NCI-H187 (cell line): ENCODE results near the gene TSPAN15.
"Not testable (repeated sequence)": the region's sequence is repeated elsewhere in the genome, so short reads cannot be mapped to it uniquely, and the experiment has no call there.

ENCODE experiments used
- DNase-seq, 2 experiments: peaks; one replicate each; lab custom pipeline; 2025; lab: John Stamatoyannopoulos, UW

Gene TSPAN15

DNA sequence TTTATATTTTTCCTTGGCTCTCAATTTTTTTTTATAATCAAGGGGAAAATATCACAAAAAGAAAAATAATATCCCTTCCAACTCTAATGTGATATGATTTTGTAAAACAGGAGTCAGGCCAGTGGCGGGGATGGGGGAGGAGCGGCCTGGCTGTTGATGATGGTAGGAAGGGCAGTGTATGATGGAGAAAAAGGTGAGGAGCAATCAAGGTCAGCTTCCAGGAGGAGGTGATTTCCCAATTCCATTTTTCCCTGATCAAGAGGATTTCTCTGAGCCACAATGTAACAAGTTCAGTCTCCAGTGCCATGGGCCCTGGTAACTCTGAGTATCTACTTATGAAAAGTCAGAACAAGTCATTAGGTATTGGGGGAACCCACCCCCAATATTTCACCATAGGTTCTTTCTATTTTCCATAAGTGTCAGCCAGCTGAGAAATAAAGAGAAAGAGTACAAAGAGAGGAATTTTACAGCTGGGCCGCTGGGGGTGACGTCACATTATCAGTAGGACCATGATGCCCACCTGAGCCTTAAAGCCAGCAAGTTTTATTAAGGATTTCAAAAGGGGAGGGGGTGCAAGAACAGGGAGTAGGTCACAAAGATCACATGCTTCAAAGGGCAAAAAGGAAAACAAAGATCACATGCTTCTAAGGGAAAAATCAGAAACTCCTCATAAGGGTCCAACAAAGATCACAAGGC lies 37.0 kb downstream of the TSPAN15 start:
- DNase-seq: not testable (repeated sequence)

DNA sequence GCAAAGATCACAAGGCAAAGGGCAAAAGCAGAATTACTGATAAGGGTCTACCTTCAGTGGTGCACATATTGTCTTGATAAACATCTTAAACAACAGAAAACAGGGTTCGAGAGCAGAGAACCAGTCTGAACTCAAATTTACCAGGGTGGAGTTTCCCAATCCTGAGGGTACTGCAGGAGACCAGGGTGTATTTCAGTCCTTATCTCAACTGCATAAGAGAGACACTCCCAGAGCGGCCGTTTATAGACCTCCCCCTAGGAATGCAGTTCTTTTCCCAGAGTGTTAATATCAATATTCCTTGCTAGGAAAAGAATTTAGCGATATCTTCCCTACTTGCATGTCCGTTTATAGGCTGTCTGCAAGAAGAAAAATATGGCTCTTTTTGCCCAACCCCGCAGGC lies 37.6 kb downstream of the TSPAN15 start:
- DNase-seq: not testable (repeated sequence)

DNA sequence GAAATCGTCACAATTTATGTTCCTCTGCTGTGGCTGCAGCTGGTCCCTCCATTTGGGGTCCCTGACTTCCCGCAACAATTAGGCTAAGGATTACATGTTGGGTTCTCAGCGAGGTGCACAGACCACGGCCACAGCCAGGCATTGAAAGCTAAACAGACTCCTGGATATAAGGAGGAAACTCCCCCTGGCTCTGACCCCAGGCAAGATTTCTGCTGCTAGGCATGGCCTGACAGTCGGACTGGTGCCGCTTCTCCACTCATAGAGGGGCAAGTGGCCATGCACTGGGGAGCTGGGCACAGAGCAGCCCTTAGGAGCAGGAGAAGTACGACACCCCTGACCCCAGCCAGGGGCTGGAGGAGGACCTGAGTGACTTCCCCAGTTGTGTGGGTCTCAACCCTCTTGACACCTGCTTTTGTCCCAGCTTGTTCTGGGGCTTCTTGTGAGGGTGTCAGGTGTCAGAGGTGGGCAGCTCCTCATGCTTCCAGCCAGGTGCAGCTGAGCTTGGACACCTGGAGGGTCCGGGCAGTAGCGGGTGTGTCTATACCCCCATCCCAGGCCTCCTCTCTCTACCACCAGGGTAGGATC lies 38.3 kb downstream of the TSPAN15 start:
- no peak for DNase-seq

DNA sequence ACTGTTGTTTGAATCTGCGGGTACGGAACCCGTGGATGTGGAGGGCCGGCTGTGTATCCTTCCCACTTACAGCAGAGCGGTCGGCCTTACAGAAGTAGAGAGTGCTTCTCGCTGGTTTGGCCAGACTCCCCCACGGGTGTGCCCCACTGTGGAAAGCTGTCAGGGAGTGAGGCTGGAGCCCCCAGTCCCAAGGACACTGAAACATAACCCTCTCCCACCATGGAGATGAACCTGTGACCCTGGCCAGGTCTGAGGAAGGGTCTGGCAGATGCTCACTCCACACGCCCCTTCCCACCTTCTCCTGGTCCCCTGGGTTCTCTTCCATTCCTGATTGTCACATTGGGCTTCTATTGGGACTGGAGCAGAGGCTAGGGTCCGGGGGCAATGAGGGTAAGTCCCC lies 39.6 kb downstream of the TSPAN15 start:
- no peak for DNase-seq

DNA sequence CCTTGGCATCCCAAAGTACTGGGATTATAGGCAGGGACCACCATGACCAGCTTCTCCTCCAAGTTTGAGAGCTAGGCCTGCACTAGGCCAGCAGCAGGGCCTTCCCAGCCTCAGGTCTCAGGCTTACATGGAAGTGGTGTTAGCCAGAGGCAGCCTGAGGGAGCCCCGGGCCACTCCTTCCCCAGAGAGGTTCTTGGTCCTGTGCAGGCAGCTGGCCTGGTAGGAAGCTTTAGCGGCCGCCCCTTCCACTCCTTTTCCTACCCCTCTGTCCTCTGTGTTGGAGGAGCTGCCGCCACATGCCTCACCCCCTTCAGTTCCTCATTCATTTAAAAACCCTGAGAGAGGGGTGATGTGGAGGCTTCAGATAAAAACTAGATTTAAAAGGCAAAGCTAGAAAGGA lies 40.3 kb downstream of the TSPAN15 start:
- no peak for DNase-seq

DNA sequence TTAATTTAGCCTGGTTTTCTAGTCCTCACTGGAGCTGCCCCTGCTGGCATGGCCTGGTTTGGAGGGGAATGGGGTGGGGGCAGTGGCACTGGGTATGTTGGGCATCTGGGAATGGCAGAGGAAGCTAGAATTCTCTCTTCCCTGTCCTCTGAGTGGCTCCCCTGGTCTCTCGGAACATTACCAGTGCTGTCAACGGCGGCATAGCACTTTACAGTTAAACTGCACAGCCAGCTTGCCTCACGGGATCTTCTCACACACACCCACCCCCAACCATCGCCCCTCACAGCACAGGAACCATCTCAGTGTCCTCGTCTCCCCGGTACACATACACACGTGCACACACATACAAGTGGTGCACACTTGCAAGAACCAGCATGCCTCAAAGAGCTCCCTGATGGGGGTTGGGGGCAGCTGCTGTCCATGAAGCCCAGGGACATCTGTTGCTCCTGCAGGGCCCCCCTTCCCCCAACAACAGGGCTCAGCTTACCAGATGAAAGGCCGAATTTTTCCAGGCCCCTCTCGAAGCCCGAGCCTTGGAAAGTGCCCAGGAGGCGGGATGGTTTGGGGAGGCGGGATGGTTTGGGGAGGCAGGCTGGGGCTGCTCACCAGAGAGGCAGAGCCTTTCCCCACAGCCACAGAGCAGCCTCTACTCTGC lies 41.0 kb downstream of the TSPAN15 start:
- DNase-seq: no peak

DNA sequence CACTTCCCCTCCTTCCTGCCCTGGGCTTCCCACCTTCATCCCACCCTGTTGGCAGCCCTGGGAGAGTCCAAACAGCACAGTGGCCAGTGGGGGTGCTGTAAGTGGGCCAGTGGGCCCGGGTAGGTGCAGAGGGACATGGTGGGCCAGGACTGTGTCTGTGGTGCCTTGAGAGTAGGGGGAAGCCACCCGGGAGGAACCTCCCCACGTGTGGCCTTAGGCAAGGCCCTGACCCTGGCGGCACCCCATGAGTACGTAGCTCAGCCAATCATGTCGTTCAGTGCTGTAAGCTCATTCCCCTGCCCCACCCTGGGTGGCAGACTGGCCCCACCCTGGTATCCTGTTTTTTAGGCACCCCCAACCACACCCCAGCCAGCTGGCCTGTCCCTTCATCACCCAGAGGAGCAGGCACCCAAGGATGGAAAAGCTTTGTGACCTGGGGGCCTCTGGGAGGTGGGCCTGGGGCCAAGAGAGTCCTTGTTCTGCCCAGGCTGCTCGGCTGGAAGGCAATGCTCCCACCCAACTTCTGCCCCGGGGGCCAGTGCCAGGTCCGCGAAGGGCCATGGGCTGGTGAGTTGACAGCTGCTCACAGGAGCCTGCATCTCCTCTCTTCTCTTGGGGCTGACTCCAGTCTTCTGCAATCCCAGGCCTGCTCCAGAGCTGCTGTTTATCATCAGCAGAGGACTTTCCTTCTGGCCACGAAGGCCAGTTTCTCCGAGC lies 41.6 kb downstream of the TSPAN15 start:
- no peak for DNase-seq

DNA sequence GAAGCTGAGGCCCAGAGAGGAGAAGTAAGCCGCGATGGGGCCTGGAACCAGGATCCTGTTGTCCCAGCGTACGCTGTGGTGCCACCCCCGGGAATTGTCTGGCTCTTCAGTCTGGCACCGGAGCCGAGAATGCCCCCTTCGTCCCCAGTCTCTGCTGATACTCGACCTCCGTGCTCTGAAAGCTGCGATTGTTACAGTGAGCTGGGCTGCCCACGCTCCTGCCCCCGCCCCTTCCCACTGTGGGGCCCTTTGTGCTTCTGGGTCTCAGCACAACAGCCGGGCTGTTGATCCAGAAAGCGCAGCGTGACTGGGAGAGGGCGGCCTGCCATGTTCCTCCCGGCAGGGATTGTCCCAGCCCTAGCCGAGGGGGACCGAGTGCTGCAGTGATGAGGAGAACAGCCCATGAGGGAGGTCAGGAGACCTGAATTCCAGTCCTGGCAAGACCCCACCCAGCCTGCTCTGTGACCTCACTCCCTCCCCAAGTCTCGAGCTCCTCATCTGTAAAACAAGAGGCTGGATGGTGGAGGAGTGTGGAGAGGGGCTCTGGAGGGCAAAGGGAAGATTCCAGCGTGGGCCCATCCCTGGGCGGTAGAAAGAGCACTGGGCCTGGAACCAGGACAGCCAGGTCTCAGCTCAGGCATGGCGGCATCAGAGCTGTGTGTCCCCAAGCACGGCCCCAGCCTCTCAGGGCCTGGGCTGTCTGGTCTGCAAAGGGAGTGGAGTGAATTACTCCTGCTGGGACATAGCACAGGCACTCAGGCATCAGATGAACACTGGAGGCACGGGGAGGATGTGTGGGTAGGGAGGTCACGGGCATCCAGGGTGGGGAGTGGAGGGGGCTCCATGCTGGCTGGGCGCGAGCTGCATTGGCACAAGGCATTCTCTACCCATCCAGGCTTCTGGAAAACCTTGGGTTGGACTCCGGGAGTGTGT lies 43.6 kb downstream of the TSPAN15 start:
- no peak for DNase-seq

DNA sequence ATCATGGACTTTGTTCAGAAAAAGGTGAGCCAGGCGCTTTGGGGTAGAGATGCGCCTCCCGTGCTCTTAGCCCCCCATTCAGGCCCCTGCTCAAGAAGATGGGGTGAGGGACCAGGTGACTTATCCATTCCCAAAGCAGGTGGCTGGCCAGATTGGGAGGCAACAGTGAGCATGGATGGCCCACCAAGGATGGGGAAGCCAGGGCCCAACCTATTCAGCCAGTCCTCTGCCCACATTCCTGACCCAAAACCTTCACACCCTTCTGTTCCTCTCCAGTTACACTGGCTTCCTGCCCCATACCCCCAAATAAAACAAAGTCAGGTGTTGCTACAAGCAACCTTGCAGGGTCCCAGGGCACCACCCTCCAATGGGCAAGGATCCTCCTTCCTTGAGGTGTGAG lies 44.4 kb downstream of the TSPAN15 start:
- no peak for DNase-seq

DNA sequence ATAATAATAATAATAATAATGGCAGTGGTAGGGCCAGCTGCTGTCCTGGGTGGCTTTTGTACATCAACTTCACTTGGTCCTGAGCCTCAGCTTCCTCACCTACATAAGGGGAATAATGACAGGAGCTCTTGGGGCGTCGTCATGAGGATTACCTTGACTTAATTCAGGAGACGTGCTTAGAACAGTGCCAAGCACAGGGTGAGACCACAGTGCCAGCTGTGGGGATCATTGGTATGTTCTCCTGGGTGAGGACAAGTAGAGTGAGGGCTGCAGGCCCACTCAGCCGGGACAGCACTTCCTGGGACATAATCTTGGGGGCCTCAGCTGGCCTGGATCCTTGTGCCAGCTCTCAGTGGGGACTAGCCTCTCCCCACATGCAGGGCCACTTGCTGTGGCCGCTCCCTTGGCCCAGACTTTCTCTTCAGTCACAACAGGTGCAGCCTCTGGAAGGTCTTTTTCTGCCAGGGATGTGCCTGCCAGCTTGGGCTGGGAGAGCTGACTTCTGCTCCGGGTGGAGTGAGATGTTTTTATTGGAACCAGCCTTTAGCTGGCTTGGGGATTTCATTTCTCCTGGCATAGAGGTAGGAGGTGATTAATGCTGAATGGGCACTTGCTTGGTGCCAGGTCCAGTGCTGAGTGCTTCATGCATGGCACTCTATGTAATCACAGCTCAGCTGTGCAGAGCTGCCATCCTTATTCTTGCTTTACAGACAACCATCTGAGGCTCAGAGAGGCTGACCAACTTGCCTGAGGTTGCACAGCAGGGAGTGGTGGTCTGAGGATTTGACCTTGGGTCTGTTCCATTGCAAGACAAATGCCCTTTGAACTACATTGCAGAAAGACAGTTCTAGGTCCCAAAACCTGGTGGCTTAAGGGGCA lies 45.3 kb downstream of the TSPAN15 start:
- DNase-seq: no peak

DNA sequence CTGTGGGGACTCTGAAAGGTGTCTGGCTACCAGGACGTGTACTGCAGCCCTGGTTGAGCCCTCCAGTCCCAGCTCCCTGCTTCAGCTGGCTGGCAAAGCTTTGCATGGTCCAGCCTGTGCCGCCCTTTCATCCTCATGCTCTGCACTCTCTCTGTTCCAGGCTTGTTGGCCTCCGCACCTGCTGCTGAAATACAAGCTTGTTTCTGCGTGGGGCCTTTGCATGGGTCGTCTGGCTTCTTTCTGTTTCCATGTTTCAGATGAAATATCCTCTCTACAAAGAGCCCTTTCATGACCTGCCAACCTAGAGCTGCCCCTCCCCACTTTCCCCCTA lies 45.9 kb downstream of the TSPAN15 start:
- DNase-seq: no peak

DNA sequence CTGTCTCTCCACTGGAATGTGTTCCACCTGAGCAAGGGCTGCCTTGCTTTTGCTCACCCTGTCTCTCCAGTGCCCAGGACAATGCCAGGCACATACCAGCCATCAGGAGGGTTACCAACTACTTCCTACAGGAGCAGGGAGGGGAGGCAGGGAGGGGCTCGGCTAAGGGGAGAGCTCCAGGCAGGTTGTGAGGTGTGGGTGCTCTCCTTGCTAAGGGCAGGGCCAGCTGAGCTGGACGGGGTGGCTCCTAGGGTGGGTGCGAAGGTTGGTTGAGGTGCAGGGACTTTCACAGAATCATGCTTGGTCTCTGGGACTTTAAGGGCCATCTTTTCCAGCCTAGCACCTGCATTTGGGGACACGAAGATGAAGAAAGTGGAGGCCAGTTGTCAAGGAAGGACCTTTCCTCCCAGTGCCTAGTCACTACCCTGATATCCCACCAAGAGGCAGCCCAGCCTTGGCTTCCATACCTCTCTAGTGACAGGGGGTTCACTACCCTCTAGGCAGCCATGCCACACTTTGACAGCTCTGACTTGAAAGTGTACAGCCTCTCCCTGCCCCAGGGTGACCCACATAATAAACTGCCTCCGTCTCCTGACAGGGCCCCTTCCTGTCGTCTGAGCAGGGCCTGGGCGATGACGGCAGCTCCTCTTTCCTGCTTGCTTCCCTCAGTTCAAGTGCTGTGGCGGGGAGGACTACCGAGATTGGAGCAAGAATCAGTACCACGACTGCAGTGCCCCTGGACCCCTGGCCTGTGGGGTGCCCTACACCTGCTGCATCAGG lies 46.5 kb downstream of the TSPAN15 start:
- DNase-seq: no peak

DNA sequence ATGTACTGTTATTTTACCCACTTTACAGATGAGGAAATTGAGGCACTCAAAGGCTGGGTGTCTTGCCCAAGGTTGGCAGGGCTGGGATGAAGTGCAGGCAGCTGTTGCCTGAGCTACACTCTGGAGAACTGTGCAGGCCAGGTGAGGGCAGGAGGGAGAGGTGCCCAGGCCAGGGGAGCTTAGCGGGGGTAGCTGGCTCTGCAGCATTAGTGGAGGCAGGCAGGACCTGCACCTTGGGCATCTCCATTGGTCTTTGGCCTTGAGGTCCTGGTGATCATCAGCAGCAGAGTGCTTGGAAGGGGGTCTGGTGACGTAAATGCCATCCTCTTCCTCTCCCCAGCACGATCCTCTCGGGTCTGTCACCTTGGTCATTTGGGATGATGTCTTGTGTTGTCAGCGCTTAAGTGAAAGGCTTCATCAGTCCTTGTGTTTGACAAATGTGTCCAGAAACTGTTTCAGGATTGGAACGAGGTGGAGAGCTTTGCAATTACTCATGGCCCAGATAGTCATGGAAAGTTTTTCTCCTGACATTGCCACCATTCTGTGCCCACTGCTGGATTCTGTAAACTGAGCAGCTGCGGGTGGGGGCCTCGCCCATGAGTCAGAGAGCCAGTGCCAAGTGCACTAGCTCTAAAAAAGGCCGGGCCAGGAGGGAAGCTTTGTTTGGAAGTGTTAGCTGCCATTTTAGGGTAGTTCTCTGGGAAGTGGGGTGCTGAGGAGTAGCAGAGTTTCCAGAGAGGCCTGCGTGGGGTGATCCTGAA lies 47.6 kb downstream of the TSPAN15 start:
- DNase-seq: no peak

DNA sequence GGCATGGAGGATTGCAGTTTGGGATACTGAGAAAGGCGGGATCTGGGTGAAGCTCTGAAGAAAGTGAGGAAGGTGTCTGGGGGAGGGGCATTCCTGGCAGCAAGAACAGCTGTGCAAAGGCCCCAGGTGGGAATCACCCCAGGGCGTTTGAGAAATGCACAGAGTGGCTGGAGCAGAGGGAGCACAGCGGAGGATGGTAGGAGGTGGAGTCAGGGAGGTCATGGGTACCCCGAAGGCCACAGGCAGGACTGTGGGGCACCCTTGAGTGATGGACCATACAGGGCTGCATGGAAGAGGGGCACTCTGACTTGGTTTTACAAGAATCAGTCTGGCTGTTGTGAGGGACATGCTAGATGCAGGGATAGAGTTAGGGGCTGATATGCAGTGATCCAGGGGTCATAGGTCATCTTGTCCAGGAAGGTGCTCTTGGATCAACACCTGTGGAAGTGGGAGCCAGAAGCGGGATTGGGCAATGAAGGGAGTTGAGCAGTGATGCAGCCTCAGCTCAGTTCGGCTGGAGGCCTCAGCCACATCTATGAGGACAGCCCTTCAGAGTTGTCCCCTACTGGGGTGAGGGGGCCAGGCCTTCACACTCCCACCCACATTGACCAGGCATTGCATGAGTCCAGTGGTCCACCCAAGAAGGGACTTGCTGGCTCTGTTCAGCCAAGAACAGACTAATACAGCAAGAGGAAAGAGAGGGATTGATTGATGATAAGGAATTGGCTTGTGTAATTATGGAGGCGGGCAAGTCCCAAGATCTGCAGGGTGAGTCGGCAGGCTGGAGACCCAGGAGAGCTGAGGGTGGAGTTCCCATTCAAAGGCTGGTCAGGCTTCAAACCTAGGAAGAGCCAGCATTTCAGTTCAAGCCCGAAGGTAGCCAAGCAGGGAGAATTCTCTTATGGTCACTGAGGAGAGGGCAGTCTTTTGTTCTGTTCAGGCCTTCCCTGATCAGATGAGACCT lies 48.7 kb downstream of the TSPAN15 start:
- DNase-seq: no peak

DNA sequence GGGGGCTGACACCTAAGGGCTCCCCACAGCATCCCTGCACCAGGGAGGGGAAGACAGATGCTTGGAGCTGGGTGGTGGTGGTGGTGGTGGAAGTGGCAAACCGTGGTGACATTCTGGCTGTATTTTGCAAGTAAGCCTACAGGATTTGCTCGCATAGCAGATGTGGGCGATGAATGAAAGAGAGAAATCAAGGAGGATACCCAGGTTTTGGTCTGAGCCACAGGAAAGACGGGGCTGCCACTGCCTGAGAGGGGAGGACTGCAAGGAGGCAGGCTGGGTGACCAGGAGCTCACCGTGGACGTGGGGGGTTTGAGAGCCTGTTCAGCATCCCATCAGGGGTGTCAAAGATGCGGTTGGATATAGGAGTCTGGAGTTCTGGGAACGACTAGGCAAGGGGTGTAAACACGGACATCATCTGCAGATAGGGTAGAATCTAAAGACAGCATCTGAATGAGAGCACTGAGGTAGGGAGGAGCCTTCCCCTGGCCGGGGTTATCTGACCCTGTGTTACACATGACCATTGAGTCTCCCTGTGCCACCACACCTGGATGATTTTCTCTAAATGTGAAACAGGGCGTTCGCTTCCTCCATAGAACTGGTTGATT lies 49.7 kb downstream of the TSPAN15 start:
- no peak for DNase-seq

DNA sequence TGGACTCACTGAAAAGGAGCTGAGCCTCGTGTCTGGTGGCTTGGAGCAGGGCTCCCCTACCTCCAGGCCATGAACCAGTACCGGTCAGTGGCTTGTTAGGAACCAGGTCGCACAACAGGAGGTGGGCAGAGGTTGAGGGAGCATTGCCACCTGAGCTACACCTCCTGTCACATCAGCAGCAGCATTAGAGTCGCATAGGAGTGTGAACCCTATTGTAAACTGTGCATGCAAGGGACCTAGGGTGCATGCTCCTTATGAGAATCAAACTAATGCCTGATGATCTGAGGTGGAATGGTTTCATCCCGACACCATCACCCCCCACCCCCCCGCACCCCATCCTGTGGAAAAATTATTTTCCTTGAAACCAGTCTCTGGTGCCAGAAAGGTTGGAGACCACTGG lies 50.4 kb downstream of the TSPAN15 start:
- DNase-seq: no peak

DNA sequence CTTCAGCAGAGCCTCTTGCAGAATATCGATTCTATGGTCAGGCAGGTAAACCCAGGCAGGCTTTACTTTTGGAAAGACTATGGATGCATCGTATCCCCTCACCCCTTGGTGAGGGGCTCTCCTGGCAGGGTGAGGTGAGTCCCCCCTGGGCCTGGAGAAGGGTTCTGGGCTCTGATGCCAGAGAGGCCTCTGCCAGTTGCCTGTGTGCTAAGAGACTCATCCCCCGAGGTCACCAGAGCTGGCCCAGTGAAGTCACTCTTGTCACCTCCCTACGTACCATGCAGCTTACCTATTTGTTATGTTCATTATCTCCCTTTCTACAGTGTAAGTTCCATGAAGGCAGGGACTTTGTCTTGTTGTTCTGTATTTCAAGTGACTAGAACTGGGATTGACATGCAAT lies 51.3 kb downstream of the TSPAN15 start:
- DNase-seq: no peak
